Tibial artery (tissue), 4 donors: ENCODE results near the gene TSPAN9.

Source experiments
- DNase-seq, 2 donors: peaks; one replicate each; pipeline ENCODE4 v3.0.0-alpha.2; 2019
- H3K27ac ChIP-seq, 2 donors: fragments of 200-600 bp; sonication (generic) in 1 of 2; 1 replicate in 1 of 2; 2 replicates in 1 of 2; pipeline ENCODE4 v1.5.1; 2018 to 2019; ENCODE audit warnings: mild to moderate bottlenecking in 1 of 2
- H3K27me3 ChIP-seq, 2 donors: fragments of 200-600 bp; sonication (generic) in 1 of 2; one replicate each; pipeline versions ENCODE4 v1.5.1 to v1.6.0; 2016 to 2019
- H3K36me3 ChIP-seq, 3 donors: fragments of 200-600 bp; sonication (generic) in 2 of 3; one replicate each; pipeline ENCODE4 v1.5.1; 2016 to 2019; ENCODE audit warnings: mild to moderate bottlenecking in 2 of 3
- H3K4me1 ChIP-seq, 4 donors: fragments of 200-600 bp; sonication (generic) in 2 of 4; 1 replicate in 3 of 4; 2 replicates in 1 of 4; pipeline ENCODE4 v1.5.1; 2016 to 2019
- H3K4me3 ChIP-seq, 2 donors: fragments of 200-600 bp; sonication (generic) in 1 of 2; 1 replicate in 1 of 2; 2 replicates in 1 of 2; pipeline ENCODE4 v1.5.1; 2018 to 2019; ENCODE audit warnings: mild to moderate bottlenecking in 2 of 2
- H3K9me3 ChIP-seq, 3 donors: fragments of 200-600 bp; sonication (generic) in 1 of 3; one replicate each; pipeline ENCODE4 v1.5.1; 2016 to 2019
- CTCF ChIP-seq, 2 experiments: fragments of 200-600 bp in 1 of 2; fragments of 450-650 bp in 1 of 2; IDR thresholded peaks; one replicate each; pipeline ENCODE4 v1.5.1; 2017 to 2019; ENCODE audit warnings: antibody characterized with exemption in 2 of 2, mild to moderate bottlenecking in 1 of 2, moderate library complexity in 1 of 2
- intact Hi-C: fragments of 100-400 bp; cut with DNase I; formaldehyde crosslinking; loops from one replicate; pipeline ENCODE4 v1.15.0; 2023; ENCODE audit warnings: low total_unique reads

The TSPAN9 gene

GRCh38 chr12:3085341-3086139 lies 8.4 kb downstream of the TSPAN9 start:
- H3K4me3 ChIP-seq: no peak overlapping the region

GRCh38 chr12:3086211-3086610 lies 9.0 kb downstream of the TSPAN9 start:
- Histone ChIP-seq H3K27ac (no peak overlapping the region), H3K27me3 (no peaks in the 10 kb centered on the region), H3K4me1 (peaks cover 0 to 7% (median 2%) of the 10 kb centered on the region in 4 donors), H3K36me3 (peaks cover 0 to 15% (median 8%) of the 10 kb centered on the region in 3 donors), H3K4me3 (no peak overlapping the region), H3K9me3 (no peaks in the 10 kb centered on the region)
- intact Hi-C loops: no loop called here
- no peak for DNase-seq
- TF ChIP-seq CTCF (IDR thresholded peaks at IDR 0.05): no peak

More at GRCh38 chr12:3085341-3086139, 8.4 kb downstream of the TSPAN9 start:
- intact Hi-C loops: no loop called here
- DNase-seq: no peak
- TF ChIP-seq CTCF (IDR thresholded peaks at IDR 0.05): no peak
- Histone ChIP-seq H3K27me3 (no peaks in the 10 kb centered on the region), H3K36me3 (peaks cover 0 to 15% (median 8%) of the 10 kb centered on the region in 3 donors), H3K27ac (no peak overlapping the region), H3K9me3 (no peaks in the 10 kb centered on the region), H3K4me1 (peaks cover 0 to 3% (median 0%) of the 10 kb centered on the region in 4 donors)

DNA sequence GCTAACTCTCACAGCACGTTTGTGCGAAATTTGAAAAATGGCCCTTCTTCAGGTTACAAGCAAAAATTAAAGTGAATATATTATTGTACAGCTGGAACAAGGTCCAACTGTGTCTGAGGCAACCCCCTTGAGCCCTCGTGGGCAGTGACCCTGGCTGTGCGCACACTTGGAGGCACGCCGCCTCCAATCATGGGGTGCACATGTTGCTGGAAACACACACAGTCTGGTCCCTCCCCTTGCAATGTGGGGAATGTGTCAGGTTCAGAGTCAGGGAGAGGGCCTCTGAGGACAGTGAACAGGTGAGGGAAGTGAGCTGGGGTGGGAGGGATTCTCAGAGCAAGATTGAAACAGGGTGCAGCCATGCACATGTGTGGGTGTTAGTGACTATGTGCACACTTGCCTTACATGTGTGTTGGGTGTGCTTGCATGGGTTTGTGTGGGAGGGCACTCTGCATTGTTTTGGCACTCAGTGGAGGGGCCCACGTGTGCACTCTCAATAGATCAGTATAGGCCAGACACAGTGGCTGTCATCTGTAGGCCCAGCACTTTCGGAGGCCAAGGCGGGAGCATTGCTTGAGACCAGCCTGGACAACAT lies 9.6 kb downstream of the TSPAN9 start:
- H3K36me3 ChIP-seq: peaks cover 0 to 15% (median 8%) of the 10 kb centered on the region in 3 donors
- intact Hi-C loops: no loop called here
- H3K9me3 ChIP-seq: no peaks in the 10 kb centered on the region
- H3K4me1 ChIP-seq: peaks cover 0 to 13% (median 5%) of the 10 kb centered on the region in 4 donors
- H3K4me3 ChIP-seq: no peak overlapping the region
- no peak for TF ChIP-seq CTCF (IDR thresholded peaks at IDR 0.05)
- DNase-seq: no peak
- H3K27ac ChIP-seq: no peak overlapping the region
- H3K27me3 ChIP-seq: no peaks in the 10 kb centered on the region

- no peak for DNase-seq
- Histone ChIP-seq H3K4me1 (peaks cover 0 to 24% (median 9%) of the 10 kb centered on the region in 4 donors), H3K27ac (no peak overlapping the region), H3K27me3 (no peaks in the 10 kb centered on the region), H3K36me3 (peaks cover 0 to 15% (median 8%) of the 10 kb centered on the region in 3 donors), H3K4me3 (no peak overlapping the region), H3K9me3 (no peaks in the 10 kb centered on the region)
- no peak for TF ChIP-seq CTCF (IDR thresholded peaks at IDR 0.05)
- intact Hi-C loops: no loop called here
Measured at GRCh38 chr12:3087758-3088650, 10.8 kb downstream of the TSPAN9 start.

DNA sequence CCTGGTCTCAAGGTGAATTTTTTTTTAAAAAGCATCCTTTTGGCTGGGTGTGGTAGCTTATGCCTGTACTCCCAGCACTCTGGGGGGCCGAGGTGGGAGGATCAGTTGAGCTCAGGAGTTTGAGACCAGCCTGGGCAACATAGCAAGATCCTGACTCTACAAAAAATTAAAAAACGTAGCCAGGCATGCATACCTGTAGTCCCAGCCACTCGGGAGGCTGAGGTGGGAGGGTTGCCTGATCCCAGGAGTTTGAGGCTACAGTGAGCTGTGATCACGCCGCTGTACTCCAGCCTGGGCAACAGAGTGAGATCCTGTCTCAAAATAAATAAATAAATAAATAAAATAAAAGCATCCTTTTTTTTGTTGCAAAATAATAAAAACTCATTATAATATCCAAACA lies 12.4 kb downstream of the TSPAN9 start:
- Histone ChIP-seq H3K36me3 (peaks cover 0 to 7% (median 2%) of the 10 kb centered on the region in 3 donors), H3K27me3 (no peaks in the 10 kb centered on the region), H3K4me1 (peaks cover 0 to 24% (median 9%) of the 10 kb centered on the region in 4 donors), H3K4me3 (no peak overlapping the region), H3K9me3 (no peaks in the 10 kb centered on the region), H3K27ac (no peak overlapping the region)
- DNase-seq: no peak
- TF ChIP-seq CTCF (IDR thresholded peaks at IDR 0.05): no peak
- intact Hi-C loops: no loop called here
